ENCODE measurements around the gene OR8G5.

The OR8G5 gene

GRCh38 chr11:124294687-124295086, 38.5 kb downstream of the OR8G5 start:
- DNase-seq (ENCODE audit: low spot score): no peak

DNA sequence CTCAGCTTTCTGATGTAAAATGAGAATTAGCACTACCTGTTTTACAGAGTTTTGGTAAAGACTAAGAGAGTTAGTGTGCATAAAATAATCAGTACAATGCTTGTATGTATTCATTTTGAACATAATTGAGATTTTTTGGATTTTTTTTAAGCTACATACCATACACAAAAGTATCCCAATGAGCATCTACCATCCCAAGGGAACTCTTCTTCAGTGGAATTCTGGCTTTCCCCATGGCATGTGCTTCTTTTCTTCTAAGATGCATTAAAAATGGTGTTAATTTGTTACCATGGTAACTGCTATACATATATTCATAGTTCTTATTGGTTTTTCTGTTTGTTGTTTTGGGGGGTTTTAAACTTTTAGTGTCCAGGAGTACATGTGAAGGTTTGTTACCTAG, 39.8 kb downstream of the OR8G5 start:
- no peak for DNase-seq (ENCODE audit: low spot score)

GRCh38 chr11:124297921-124298320, 41.7 kb downstream of the OR8G5 start:
- no peak for DNase-seq (ENCODE audit: low spot score)

- no peak for DNase-seq (ENCODE audit: low spot score)
These were observed 45.4 kb downstream of the OR8G5 start for GRCh38 chr11:124301548-124301947.

- no peak for DNase-seq (ENCODE audit: low spot score)
These were observed 46.4 kb downstream of the OR8G5 start for GRCh38 chr11:124302347-124303125.

DNA sequence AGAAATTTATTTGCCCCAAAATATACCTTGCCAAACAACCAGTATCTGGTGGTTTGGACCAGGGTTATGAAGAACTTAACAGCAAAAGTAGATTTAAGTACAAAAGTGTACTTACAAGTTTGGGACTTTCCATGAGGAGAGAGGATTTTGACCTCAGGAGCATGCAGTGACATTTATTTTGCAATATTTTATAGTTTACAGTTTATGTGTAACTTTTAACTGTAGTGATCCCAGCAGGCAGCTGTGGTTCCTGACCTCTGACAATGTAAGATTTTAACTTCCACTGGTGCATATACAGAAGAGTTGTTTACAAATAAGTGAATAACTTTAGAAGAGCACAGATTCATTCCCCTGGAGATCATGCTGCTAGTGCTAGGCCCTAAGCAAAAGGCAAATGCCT, 50.9 kb downstream of the OR8G5 start:
- no peak for DNase-seq (ENCODE audit: low spot score)

- DNase-seq (ENCODE audit: low spot score): no peak
These were observed 54.5 kb downstream of the OR8G5 start for GRCh38 chr11:124310721-124311120.

GRCh38 chr11:124311269-124311668, 55.1 kb downstream of the OR8G5 start:
- no peak for DNase-seq (ENCODE audit: low spot score)

DNA sequence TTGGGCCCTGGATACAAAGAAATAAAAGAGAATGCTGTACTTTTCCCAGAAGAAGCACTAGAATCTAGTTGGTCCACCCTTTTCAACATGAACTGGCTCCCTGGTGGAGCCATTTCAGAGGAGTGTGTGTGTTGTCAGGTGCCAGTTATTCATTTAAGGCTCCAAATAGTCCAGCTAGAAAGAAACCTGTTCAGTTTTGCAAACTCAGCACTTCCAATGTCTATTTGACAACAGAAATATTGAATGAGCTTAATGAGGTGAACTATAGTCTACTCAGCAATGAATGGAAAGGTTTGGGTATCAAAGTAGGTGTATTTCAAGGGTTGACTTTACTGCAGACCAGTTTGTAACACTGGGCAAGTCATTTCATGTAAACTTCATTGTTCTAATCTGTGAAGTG, 55.5 kb downstream of the OR8G5 start:
- DNase-seq (ENCODE audit: low spot score): no peak

- no peak for DNase-seq (ENCODE audit: low spot score)
These were observed 57.0 kb downstream of the OR8G5 start for GRCh38 chr11:124313131-124313530.

DNA sequence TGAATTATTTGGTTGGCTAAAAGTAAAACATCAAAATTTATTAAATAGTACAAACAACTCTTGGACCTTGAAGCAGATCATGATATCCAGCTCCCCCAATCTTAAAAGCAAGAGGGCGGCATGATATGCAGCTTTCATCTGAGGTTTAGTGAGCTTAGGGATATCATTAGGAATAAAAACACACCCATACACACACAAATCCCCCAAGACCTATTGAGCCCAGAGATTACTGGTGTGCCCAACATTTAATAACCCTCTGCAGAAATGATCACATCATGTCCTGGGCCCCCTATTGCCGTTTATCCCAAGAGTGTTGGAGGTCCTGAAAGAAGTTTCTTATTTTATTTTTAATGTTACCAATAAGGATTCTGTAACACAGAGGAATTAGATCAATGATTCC, 57.7 kb downstream of the OR8G5 start, which contains the start of gene OR8D1:
Gene OR8D1, minus strand, starts transcription at position 101 of the 400 bp plus-strand sequence. CDS start 3,183 bp downstream, outside the sequence.
- no peak for DNase-seq (ENCODE audit: low spot score)

DNA sequence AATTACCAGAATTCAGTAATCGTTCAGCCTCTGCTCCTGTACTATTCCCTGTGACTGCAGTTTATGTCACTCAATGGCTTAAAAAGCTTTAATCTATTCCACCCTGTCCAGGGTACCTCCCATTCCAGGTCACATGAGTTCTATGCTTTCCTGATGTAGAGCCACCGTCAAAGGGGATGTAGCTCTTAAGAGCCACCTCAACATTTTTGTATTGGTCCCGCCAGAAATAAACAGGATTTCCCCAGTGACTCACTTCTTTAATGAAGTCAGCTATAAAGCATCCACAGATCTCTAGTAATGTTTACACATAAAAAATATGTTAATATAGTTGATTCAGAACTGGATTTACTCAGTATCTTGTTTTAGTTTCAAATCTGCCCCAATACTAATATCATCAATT, 58.9 kb downstream of the OR8G5 start:
- no peak for DNase-seq (ENCODE audit: low spot score)

Measured in globus pallidus (tissue), 1 donor.